ENCODE measurements around the gene DLG3.

Gene DLG3

DNA sequence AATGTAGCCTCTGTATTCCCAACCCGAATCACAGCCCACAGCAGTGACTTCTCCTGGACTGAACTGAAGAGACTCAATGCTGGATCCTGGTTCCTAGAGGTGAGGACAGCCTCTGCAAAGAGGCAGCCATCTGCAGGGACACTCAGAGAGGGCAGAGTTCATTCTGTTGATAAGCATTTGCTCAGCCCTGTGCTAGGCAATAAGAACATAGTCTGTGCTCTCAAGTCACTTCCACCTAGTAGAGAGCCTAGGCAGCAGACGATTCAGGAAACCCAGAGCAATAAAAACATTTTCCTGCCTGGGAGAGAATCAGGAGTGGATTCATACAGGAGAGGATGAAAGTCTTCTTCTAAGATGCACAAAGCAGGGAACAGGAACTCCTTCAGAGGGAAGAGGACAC, 17.3 kb upstream of the DLG3 start:
- no peaks in the 10 kb centered on the region for H3K79me1 ChIP-seq (replicated peaks; ENCODE audit: low read length, poor library complexity, severe bottlenecking)
- no peak overlapping the region for H2AK5ac ChIP-seq (ENCODE audit: low read length, severe bottlenecking)
- H2BK12ac ChIP-seq (ENCODE audit: low read length in 2 of 2): no peak overlapping the region
- no peak overlapping the region for H2BK5ac ChIP-seq (ENCODE audit: low read depth, low read length, poor library complexity, severe bottlenecking)
- no peak overlapping the region for H3K18ac ChIP-seq (ENCODE audit: low read depth in 1 of 2, low read length in 2 of 2)
- no peak overlapping the region for H2BK15ac ChIP-seq (ENCODE audit: low read depth, poor library complexity, severe bottlenecking)
- no peak overlapping the region for H4K8ac ChIP-seq (ENCODE audit: low read length)
- H3K4me2 ChIP-seq (ENCODE audit: low read length, poor library complexity, severe bottlenecking): no peak overlapping the region
- peaks cover 0 to 53% of the 10 kb centered on the region in 2 experiments for H3K27me3 ChIP-seq (ENCODE audit: control insufficient read depth in 1 of 2, insufficient read depth in 1 of 2, low read length in 2 of 2)
- H3K9me3 ChIP-seq (ENCODE audit: control insufficient read depth, low read length): no peaks in the 10 kb centered on the region
- H2BK120ac ChIP-seq (ENCODE audit: low read depth, low read length): no peak overlapping the region
- WGBS: 50% methylated on average over 2 of the region's 2 CpGs
- peaks cover 4% of the 10 kb centered on the region for H3K4me1 ChIP-seq (ENCODE audit: control insufficient read depth, insufficient read depth, low read depth, low read length)
- H3K4ac ChIP-seq (ENCODE audit: low read depth in 1 of 2, low read length in 2 of 2): no peak overlapping the region
- H3K14ac ChIP-seq (ENCODE audit: low read length in 2 of 2): no peak overlapping the region
- no peak overlapping the region for H2AFZ ChIP-seq (ENCODE audit: low read depth, low read length)
- H3K27ac ChIP-seq (ENCODE audit: low read length, poor library complexity, severe bottlenecking): no peak overlapping the region
- H4K91ac ChIP-seq (ENCODE audit: low read length): no peak overlapping the region
- no peak overlapping the region for H3K23ac ChIP-seq (ENCODE audit: low read length in 2 of 2)
- H3K9ac ChIP-seq (ENCODE audit: low read length): no peak overlapping the region
- no peak overlapping the region for H3K4me3 ChIP-seq (ENCODE audit: insufficient read depth in 1 of 2, low read depth in 1 of 2, low read length in 2 of 2)
- no peaks in the 10 kb centered on the region for H3K36me3 ChIP-seq (ENCODE audit: control insufficient read depth in 1 of 2, insufficient read depth in 2 of 2, low read depth in 1 of 2, low read length in 2 of 2)
- DNase-seq: no peak

DNA sequence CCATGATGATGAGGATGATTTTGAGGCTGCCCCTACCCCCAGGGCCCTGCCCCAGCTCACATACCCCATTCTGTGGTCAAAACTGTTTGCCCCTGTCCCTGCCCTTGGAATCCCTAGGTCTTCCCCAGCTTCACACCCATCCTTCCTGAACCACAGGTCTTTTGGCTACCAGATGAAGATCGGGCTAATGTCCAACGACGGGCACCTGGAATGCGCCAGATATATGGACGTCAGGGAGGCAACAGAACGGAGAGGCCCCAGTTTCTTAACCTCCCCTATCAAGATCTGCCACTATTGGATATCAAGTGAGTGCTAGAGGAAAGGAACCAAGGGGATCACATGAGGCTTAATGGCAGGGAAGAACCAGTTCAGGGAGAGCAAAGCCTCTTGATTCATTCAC, 14.9 kb upstream of the DLG3 start:
- Histone ChIP-seq H3K9me3 (ENCODE audit: control insufficient read depth, low read length) (no peaks in the 10 kb centered on the region), H3K36me3 (ENCODE audit: control insufficient read depth in 1 of 2, insufficient read depth in 2 of 2, low read depth in 1 of 2, low read length in 2 of 2) (no peaks in the 10 kb centered on the region), H4K91ac (ENCODE audit: low read length) (no peak overlapping the region), H3K14ac (ENCODE audit: low read length in 2 of 2) (no peak overlapping the region), H3K27ac (ENCODE audit: low read length, poor library complexity, severe bottlenecking) (no peak overlapping the region), H2BK15ac (ENCODE audit: low read depth, poor library complexity, severe bottlenecking) (no peak overlapping the region), H2AFZ (ENCODE audit: low read depth, low read length) (no peak overlapping the region), H3K18ac (ENCODE audit: low read depth in 1 of 2, low read length in 2 of 2) (no peak overlapping the region), H2BK5ac (ENCODE audit: low read depth, low read length, poor library complexity, severe bottlenecking) (no peak overlapping the region), H2AK5ac (ENCODE audit: low read length, severe bottlenecking) (no peak overlapping the region), H3K4me3 (ENCODE audit: insufficient read depth in 1 of 2, low read depth in 1 of 2, low read length in 2 of 2) (no peak overlapping the region), H3K4ac (ENCODE audit: low read depth in 1 of 2, low read length in 2 of 2) (no peak overlapping the region), H2BK120ac (ENCODE audit: low read depth, low read length) (no peak overlapping the region), H3K23ac (ENCODE audit: low read length in 2 of 2) (no peak overlapping the region), H4K8ac (ENCODE audit: low read length) (no peak overlapping the region), H3K79me1 (replicated peaks; ENCODE audit: low read length, poor library complexity, severe bottlenecking) (no peaks in the 10 kb centered on the region), H3K4me2 (ENCODE audit: low read length, poor library complexity, severe bottlenecking) (no peak overlapping the region), H3K4me1 (ENCODE audit: control insufficient read depth, insufficient read depth, low read depth, low read length) (no peaks in the 10 kb centered on the region), H2BK12ac (ENCODE audit: low read length in 2 of 2) (no peak overlapping the region), H3K9ac (ENCODE audit: low read length) (no peak overlapping the region), H3K27me3 (ENCODE audit: control insufficient read depth in 1 of 2, insufficient read depth in 1 of 2, low read length in 2 of 2) (peaks cover 0 to 35% of the 10 kb centered on the region in 2 experiments)
- no peak for DNase-seq
- WGBS: no CpG with 5 or more reads among the region's 6 CpGs

DNA sequence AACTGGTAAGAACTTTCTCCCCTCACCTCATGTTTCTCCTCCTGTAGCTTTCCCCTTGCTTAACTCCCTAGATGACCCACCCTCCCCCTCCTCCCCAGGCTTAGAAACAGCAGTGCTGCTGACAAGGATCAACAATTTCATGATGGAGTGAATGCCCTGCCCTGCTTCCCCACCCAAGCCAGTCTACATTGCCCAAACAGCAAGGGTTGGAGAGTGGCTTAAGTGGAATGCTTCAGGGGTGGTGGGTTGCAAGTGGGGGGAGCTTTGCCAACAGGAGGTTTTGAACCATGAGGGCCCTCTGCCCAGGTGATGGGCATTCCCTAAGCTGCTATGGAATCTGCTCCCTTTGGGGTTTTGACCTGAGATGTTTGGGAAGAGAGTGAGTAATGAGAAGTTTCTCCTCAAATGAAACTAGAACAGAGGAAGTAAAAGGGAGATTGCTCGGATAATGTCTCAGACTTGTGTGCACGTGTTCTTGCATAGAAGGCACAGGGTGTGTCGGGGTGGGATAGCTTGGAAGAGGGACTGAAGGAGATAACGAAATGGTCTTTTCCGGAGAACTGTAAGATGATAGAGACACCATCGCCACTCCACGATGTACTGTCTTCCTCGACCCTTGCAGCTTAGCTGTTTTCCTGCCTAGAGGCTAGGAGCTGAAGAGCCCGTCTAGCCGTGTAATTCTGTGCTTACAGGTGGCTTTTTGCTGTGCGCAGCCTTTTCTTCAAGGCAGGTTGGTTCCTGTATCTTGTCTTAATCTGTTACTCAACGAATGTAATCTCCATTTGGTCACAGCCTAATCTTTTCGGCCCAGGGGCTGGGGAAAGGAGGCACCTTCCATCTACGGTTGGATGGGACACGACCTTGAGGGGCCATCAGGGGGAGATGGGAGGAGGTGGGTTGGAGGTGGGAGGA, 11.4 kb upstream of the DLG3 start:
- H3K4me3 ChIP-seq (ENCODE audit: insufficient read depth in 1 of 2, low read depth in 1 of 2, low read length in 2 of 2): peak overlapping the region in 1 of 2 experiments; percentile 93
- no peaks in the 10 kb centered on the region for H3K9me3 ChIP-seq (ENCODE audit: control insufficient read depth, low read length)
- H2BK120ac ChIP-seq (ENCODE audit: low read depth, low read length): no peak overlapping the region
- no peak overlapping the region for H2BK12ac ChIP-seq (ENCODE audit: low read length in 2 of 2)
- no peak overlapping the region for H4K91ac ChIP-seq (ENCODE audit: low read length)
- H4K8ac ChIP-seq (ENCODE audit: low read length): peak overlapping the region; percentile 72
- peaks cover 0 to 44% of the 10 kb centered on the region in 2 experiments for H3K27me3 ChIP-seq (ENCODE audit: control insufficient read depth in 1 of 2, insufficient read depth in 1 of 2, low read length in 2 of 2)
- DNase-seq: no peak
- no peak overlapping the region for H3K18ac ChIP-seq (ENCODE audit: low read depth in 1 of 2, low read length in 2 of 2)
- H3K36me3 ChIP-seq (ENCODE audit: control insufficient read depth in 1 of 2, insufficient read depth in 2 of 2, low read depth in 1 of 2, low read length in 2 of 2): no peaks in the 10 kb centered on the region
- H2AK5ac ChIP-seq (ENCODE audit: low read length, severe bottlenecking): no peak overlapping the region
- peak overlapping the region; percentile 70 for H3K4me2 ChIP-seq (ENCODE audit: low read length, poor library complexity, severe bottlenecking)
- H3K14ac ChIP-seq (ENCODE audit: low read length in 2 of 2): no peak overlapping the region
- H3K79me1 ChIP-seq (replicated peaks; ENCODE audit: low read length, poor library complexity, severe bottlenecking): no peaks in the 10 kb centered on the region
- peaks cover 7% of the 10 kb centered on the region for H3K4me1 ChIP-seq (ENCODE audit: control insufficient read depth, insufficient read depth, low read depth, low read length)
- peak overlapping the region; percentile 90 for H3K9ac ChIP-seq (ENCODE audit: low read length)
- no peak overlapping the region for H3K27ac ChIP-seq (ENCODE audit: low read length, poor library complexity, severe bottlenecking)
- no peak overlapping the region for H2BK15ac ChIP-seq (ENCODE audit: low read depth, poor library complexity, severe bottlenecking)
- H3K23ac ChIP-seq (ENCODE audit: low read length in 2 of 2): no peak overlapping the region
- 77% methylated on average over 15 of the region's 15 CpGs for WGBS
- H2BK5ac ChIP-seq (ENCODE audit: low read depth, low read length, poor library complexity, severe bottlenecking): no peak overlapping the region
- H3K4ac ChIP-seq (ENCODE audit: low read depth in 1 of 2, low read length in 2 of 2): no peak overlapping the region
- H2AFZ ChIP-seq (ENCODE audit: low read depth, low read length): peak overlapping the region; percentile 27

DNA sequence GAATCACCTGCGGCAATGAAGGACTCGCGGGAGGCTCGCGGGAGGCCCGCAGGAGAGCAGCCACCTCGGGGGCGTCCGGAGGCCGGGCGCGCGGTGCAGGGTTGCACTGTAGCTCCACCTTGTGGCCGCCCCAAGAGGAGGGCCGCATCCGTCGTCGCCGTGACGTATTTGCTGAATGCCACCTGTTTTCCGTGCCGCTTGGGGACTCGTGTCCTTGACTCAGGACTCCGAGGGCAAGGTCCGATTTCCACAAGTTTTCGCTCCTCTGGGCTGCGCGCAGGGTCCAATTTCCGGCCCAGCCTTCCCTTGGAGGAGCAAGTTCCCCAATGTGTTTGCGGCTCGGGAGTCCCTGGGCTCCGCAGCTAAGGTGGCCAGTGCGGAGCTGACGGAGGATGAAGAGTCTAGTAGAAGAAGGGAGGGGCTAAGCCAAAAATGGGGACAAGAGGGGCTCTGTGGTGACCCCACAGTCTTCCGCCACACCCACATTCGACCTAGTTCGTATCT, 10.7 kb upstream of the DLG3 start:
- WGBS: under 1% methylated on average over 26 of the region's 37 CpGs
- DNase-seq: peak; percentile 62
- Histone ChIP-seq H4K8ac (ENCODE audit: low read length) (peak overlapping the region; percentile 72), H3K4me3 (ENCODE audit: insufficient read depth in 1 of 2, low read depth in 1 of 2, low read length in 2 of 2) (peak overlapping the region; percentile 61 to 93), H2BK5ac (ENCODE audit: low read depth, low read length, poor library complexity, severe bottlenecking) (no peak overlapping the region), H3K4ac (ENCODE audit: low read depth in 1 of 2, low read length in 2 of 2) (no peak overlapping the region), H3K36me3 (ENCODE audit: control insufficient read depth in 1 of 2, insufficient read depth in 2 of 2, low read depth in 1 of 2, low read length in 2 of 2) (no peaks in the 10 kb centered on the region), H3K4me1 (ENCODE audit: control insufficient read depth, insufficient read depth, low read depth, low read length) (peaks cover 7% of the 10 kb centered on the region), H3K23ac (ENCODE audit: low read length in 2 of 2) (no peak overlapping the region), H3K79me1 (replicated peaks; ENCODE audit: low read length, poor library complexity, severe bottlenecking) (no peaks in the 10 kb centered on the region), H3K9me3 (ENCODE audit: control insufficient read depth, low read length) (no peaks in the 10 kb centered on the region), H3K14ac (ENCODE audit: low read length in 2 of 2) (no peak overlapping the region), H2AFZ (ENCODE audit: low read depth, low read length) (peak overlapping the region; percentile 95), H2BK120ac (ENCODE audit: low read depth, low read length) (no peak overlapping the region), H3K18ac (ENCODE audit: low read depth in 1 of 2, low read length in 2 of 2) (peak overlapping the region in 1 of 2 experiments; percentile 21), H3K4me2 (ENCODE audit: low read length, poor library complexity, severe bottlenecking) (peak overlapping the region; percentile 70), H4K91ac (ENCODE audit: low read length) (no peak overlapping the region), H3K27ac (ENCODE audit: low read length, poor library complexity, severe bottlenecking) (no peak overlapping the region), H2BK12ac (ENCODE audit: low read length in 2 of 2) (no peak overlapping the region), H2BK15ac (ENCODE audit: low read depth, poor library complexity, severe bottlenecking) (no peak overlapping the region), H2AK5ac (ENCODE audit: low read length, severe bottlenecking) (no peak overlapping the region), H3K27me3 (ENCODE audit: control insufficient read depth in 1 of 2, insufficient read depth in 1 of 2, low read length in 2 of 2) (peaks cover 0 to 37% of the 10 kb centered on the region in 2 experiments), H3K9ac (ENCODE audit: low read length) (peak overlapping the region; percentile 90)

All from mesenchymal stem cell (in vitro differentiated cells and primary cell).